ENCODE results near the gene BNIP3.

Gene BNIP3

DNA sequence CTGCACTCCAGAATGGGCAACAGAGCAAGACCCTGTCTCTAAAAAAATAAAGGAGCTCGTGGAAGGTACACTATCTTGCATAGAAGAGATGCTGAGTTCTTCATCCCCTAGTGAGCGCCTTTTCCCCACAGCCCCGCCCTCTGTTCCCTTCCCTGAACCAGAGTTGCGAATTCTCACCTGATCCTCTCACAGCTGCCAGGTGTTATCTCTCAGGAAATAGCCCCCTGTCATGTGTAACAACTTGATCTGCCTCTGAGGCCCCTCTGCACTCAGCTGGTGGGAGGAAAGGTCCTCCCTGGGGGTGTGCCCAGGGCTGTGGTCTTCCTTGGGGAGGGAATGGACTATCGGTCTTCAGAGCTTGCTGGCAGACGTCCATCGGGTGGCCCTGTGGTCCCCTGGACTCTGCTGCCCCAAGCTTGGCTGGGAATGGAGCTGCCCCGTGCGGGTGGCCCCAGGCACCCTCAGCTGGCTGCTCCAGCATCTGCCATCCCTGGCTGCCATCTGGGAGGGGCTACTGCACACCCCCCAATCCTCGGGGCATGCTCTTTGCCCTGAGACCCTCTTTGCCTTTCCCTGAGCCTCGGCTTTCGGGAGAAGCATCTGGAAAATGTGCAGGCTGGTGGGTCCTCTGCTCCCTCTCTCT, 21.7 kb upstream of the BNIP3 start:
- Histone ChIP-seq H3K4me1 (ENCODE audit: control insufficient read depth in 2 of 2, insufficient read depth in 2 of 2, low read length in 2 of 2) (no peaks in the 10 kb centered on the region), H3K36me3 (ENCODE audit: control insufficient read depth in 2 of 2, insufficient read depth in 2 of 2, low read length in 2 of 2) (no peaks in the 10 kb centered on the region), H3K9me3 (ENCODE audit: control insufficient read depth in 2 of 2, low read length in 2 of 2) (no peaks in the 10 kb centered on the region), H3K27me3 (ENCODE audit: control insufficient read depth in 2 of 2, insufficient read depth in 2 of 2, low read length in 2 of 2) (no peaks in the 10 kb centered on the region), H3K4me3 (ENCODE audit: low read length in 2 of 2) (no peak overlapping the region), H3K9ac (ENCODE audit: low read depth in 1 of 2, low read length in 2 of 2) (no peak overlapping the region), H3K27ac (ENCODE audit: low read depth in 2 of 2, low read length in 2 of 2) (no peak overlapping the region)

DNA sequence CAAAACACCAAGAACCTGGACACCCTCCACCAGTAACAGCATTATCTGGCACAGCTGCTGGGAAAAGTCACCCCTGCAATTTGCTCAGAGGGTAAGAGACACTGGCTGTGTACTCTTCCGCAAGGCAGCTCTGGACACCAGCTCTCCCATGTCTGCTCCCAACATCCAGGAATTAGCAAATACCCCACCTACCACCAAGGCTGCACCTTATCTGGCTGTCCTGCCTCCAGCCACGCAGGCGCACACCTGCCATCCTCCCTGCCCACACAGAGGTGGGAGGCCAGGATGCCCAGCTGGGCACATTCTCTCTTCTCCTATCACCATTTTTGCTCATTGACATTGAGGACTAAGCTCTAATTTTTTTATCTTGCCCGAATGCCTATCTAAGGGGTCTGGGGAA, 20.3 kb upstream of the BNIP3 start:
- no peaks in the 10 kb centered on the region for H3K27me3 ChIP-seq (ENCODE audit: control insufficient read depth in 2 of 2, insufficient read depth in 2 of 2, low read length in 2 of 2)
- H3K4me1 ChIP-seq (ENCODE audit: control insufficient read depth in 2 of 2, insufficient read depth in 2 of 2, low read length in 2 of 2), result no peaks in the 10 kb centered on the region
- H3K4me3 ChIP-seq (ENCODE audit: low read length in 2 of 2), result no peak overlapping the region
- no peak overlapping the region for H3K27ac ChIP-seq (ENCODE audit: low read depth in 2 of 2, low read length in 2 of 2)
- H3K36me3 ChIP-seq (ENCODE audit: control insufficient read depth in 2 of 2, insufficient read depth in 2 of 2, low read length in 2 of 2), result no peaks in the 10 kb centered on the region
- no peaks in the 10 kb centered on the region for H3K9me3 ChIP-seq (ENCODE audit: control insufficient read depth in 2 of 2, low read length in 2 of 2)
- H3K9ac ChIP-seq (ENCODE audit: low read depth in 1 of 2, low read length in 2 of 2), result no peak overlapping the region

DNA sequence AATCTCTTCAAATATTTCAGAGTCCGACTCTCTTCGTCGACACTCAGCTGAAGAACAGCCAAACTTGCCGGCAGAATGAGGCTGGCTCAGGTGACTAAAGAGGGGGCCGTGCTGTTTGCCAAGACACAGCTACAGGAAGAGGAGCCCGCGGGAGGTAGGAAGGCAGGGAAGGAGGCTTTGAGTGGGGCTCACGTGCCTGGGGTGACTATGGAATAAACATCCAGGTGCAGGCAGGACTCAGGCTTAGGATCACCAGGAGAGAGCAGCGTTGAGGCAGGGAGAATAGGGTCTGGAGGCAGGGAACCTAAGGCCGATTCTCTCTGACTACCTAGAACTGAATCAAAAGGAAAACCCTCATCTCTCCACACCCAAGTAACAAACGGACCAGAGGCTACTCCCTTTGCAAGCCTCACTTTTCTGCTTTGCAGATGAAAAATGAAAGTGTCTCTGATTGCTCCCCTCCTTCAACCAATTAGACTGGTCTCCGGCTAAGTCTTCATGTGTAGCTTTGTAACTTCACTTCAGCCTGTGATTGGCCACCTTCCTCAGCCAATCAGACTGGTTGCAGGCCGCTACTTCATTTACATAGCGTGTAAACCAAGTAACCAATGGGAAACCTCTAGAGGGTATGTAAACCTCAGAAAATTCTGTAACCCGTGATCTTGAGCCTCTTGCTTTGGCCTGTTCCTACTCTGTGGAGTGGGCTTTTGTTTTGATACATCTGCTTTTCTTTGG, 19.7 kb upstream of the BNIP3 start:
- no peak overlapping the region for H3K9ac ChIP-seq (ENCODE audit: low read depth in 1 of 2, low read length in 2 of 2)
- no peak overlapping the region for H3K27ac ChIP-seq (ENCODE audit: low read depth in 2 of 2, low read length in 2 of 2)
- H3K4me1 ChIP-seq (ENCODE audit: control insufficient read depth in 2 of 2, insufficient read depth in 2 of 2, low read length in 2 of 2), result no peaks in the 10 kb centered on the region
- no peaks in the 10 kb centered on the region for H3K9me3 ChIP-seq (ENCODE audit: control insufficient read depth in 2 of 2, low read length in 2 of 2)
- H3K27me3 ChIP-seq (ENCODE audit: control insufficient read depth in 2 of 2, insufficient read depth in 2 of 2, low read length in 2 of 2), result no peaks in the 10 kb centered on the region
- no peak overlapping the region for H3K4me3 ChIP-seq (ENCODE audit: low read length in 2 of 2)
- H3K36me3 ChIP-seq (ENCODE audit: control insufficient read depth in 2 of 2, insufficient read depth in 2 of 2, low read length in 2 of 2), result no peaks in the 10 kb centered on the region

DNA sequence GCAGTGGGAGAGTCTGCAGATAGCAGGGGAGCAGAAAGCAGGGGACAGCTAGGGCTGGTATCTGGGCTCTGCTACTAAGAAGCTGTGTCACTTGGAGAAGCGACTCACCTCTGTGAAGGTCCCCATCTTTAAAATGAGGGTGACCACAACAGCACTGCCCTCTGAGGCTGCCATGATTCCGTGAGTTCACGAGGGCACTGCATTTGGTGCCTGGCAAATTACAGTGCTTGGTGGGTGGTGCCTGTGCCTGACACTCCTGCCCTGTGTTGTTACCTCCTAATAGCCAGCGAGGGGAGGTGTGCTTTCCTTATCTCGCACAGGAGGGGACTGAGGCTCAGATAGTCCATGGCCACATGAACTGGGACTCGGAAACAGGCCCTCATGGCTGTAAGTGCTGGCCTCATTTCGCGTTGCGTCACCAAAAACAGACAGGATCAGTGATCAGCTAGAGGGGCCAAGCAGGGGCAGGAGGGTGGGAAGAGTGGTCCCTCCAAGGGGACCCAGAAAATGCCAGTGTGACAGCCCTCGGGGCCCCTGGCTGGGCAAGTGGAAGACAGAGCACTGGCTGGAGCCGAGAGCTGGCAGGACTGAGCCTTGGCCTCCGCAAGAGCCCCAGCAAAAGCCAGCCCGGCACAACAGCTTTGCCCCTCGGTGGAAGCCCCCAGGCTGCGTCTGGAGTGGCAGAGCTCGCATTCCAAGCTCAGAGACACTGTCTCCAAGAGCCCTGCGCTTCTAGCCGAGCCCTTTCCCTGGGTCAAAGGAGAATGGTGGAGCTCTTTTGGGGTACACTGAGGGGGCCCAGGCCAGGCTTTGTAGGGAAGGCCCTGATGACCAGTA, 17.3 kb upstream of the BNIP3 start:
- no peaks in the 10 kb centered on the region for H3K27me3 ChIP-seq (ENCODE audit: control insufficient read depth in 2 of 2, insufficient read depth in 2 of 2, low read length in 2 of 2)
- H3K4me1 ChIP-seq (ENCODE audit: control insufficient read depth in 2 of 2, insufficient read depth in 2 of 2, low read length in 2 of 2), result no peaks in the 10 kb centered on the region
- no peak overlapping the region for H3K27ac ChIP-seq (ENCODE audit: low read depth in 2 of 2, low read length in 2 of 2)
- H3K4me3 ChIP-seq (ENCODE audit: low read length in 2 of 2), result no peak overlapping the region
- H3K9ac ChIP-seq (ENCODE audit: low read depth in 1 of 2, low read length in 2 of 2), result no peak overlapping the region
- H3K9me3 ChIP-seq (ENCODE audit: control insufficient read depth in 2 of 2, low read length in 2 of 2), result no peaks in the 10 kb centered on the region
- no peaks in the 10 kb centered on the region for H3K36me3 ChIP-seq (ENCODE audit: control insufficient read depth in 2 of 2, insufficient read depth in 2 of 2, low read length in 2 of 2)

DNA sequence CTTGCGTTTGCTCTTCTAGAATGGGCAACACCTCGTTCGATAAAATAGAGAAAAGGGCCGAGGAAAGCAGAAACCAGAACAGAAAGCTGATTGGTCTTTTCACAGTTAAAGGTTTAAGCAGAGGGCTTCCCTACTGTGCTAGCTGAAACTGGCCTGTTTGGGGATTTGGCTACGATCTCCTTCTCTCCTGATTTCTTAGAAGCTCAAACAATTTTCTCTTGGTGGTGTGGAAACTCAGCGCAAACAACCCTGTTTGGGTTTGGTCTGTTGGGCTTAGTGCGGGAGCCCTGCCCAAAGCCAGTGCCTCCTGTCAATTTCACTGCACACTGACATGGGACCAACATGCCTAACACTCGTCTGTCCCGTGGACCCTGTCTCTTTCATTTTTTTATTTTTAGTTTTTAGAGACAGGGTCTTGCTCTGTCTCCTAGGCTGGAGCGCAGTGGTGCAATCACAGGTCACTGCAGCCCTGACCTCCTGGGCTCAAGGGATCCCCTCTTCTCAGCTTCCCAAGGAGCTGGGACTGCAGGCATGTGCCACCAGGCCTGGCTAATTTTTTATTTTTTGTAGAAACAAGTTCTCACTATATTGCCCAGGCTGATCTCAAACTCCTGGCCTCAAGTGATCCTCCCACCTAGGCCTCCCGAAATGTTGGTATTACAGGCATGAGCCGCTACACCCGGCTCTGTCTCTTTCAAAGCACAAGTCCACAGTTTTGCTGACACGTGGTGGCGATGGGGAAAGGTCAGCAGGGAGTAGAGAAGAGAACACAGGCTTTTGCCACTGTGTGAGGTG, 16.5 kb upstream of the BNIP3 start:
- Histone ChIP-seq H3K27me3 (ENCODE audit: control insufficient read depth in 2 of 2, insufficient read depth in 2 of 2, low read length in 2 of 2) (no peaks in the 10 kb centered on the region), H3K4me1 (ENCODE audit: control insufficient read depth in 2 of 2, insufficient read depth in 2 of 2, low read length in 2 of 2) (no peaks in the 10 kb centered on the region), H3K9me3 (ENCODE audit: control insufficient read depth in 2 of 2, low read length in 2 of 2) (no peaks in the 10 kb centered on the region), H3K36me3 (ENCODE audit: control insufficient read depth in 2 of 2, insufficient read depth in 2 of 2, low read length in 2 of 2) (no peaks in the 10 kb centered on the region), H3K27ac (ENCODE audit: low read depth in 2 of 2, low read length in 2 of 2) (no peak overlapping the region), H3K4me3 (ENCODE audit: low read length in 2 of 2) (no peak overlapping the region), H3K9ac (ENCODE audit: low read depth in 1 of 2, low read length in 2 of 2) (no peak overlapping the region)

DNA sequence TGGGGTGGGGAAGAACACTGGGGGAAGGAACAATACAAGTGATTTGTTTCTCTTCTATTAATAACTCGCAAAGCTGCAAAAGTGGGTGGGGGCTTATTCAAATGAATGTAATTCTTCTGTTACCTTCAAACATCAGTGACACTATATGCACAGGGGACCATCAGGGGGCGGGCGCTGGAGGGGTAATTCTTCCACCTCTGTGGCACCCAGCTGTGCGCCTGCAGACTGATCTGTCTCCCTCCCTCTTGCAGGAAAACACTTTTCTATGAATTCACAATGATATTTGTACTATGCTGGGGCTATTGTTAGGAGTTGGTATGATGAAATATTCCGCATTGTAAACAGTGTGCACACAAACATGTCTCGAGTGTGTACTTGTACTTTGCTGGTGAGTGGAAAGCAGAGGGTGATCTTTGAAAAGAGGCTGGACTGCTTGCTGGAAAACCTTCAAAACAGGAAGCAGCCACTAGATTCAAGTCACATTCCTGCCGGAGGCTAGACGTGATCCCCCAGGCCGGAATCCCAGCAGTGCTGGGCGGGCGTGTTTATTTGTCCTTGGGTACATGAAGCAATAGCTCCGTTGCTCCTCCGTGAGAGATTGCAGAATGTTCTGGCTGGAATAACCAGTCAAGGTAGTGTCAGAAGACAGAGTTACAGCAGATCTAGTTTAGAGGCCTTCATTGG, 15.8 kb upstream of the BNIP3 start:
- H3K4me1 ChIP-seq (ENCODE audit: control insufficient read depth in 2 of 2, insufficient read depth in 2 of 2, low read length in 2 of 2), result no peaks in the 10 kb centered on the region
- no peaks in the 10 kb centered on the region for H3K9me3 ChIP-seq (ENCODE audit: control insufficient read depth in 2 of 2, low read length in 2 of 2)
- no peak overlapping the region for H3K27ac ChIP-seq (ENCODE audit: low read depth in 2 of 2, low read length in 2 of 2)
- no peaks in the 10 kb centered on the region for H3K36me3 ChIP-seq (ENCODE audit: control insufficient read depth in 2 of 2, insufficient read depth in 2 of 2, low read length in 2 of 2)
- no peak overlapping the region for H3K4me3 ChIP-seq (ENCODE audit: low read length in 2 of 2)
- no peaks in the 10 kb centered on the region for H3K27me3 ChIP-seq (ENCODE audit: control insufficient read depth in 2 of 2, insufficient read depth in 2 of 2, low read length in 2 of 2)
- no peak overlapping the region for H3K9ac ChIP-seq (ENCODE audit: low read depth in 1 of 2, low read length in 2 of 2)

DNA sequence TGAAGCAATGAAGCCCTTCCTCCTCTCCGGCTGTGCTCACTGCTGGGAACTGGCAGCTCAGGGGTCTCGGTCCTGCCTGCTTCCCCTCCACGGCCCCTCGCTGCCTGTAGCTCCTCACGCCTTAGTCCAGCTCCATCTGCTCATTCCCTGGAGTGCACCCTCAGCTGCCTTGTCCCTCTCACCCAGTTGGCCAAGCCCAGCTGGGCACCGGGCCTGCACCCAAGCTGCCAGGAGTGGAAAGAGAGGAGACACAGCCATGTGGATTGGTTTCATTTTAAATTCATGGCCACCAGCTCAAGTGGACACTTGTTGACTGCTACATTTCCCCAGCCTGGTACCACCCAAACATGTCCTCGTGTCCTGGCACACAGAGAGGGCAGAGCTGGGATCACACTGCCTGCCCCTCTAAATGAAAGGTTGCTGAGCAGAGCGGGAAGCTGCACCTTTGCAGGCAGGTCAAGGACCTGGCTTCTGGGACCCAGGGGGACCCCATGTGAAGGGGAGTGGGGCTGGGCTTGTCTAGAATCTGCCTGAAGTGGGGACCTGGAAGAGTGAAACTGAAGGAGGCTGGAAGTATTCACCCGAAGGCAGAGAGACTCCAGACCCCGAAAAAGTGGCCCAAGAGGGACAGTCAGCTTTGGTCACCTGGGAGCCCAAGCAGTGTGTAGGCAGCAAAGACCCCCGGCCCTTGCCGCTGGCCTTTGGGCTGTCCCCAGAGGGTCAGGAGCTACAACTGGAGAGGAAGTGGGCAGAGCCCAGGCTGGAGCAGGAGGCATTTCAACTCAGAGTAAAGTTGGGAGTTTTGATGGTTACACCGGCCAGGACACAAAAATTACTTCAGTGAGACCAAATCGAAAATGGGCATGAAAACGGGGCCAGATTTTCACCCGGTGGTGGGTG, 15.0 kb upstream of the BNIP3 start:
- Histone ChIP-seq H3K27ac (ENCODE audit: low read depth in 2 of 2, low read length in 2 of 2) (no peak overlapping the region), H3K9me3 (ENCODE audit: control insufficient read depth in 2 of 2, low read length in 2 of 2) (no peaks in the 10 kb centered on the region), H3K4me1 (ENCODE audit: control insufficient read depth in 2 of 2, insufficient read depth in 2 of 2, low read length in 2 of 2) (no peaks in the 10 kb centered on the region), H3K27me3 (ENCODE audit: control insufficient read depth in 2 of 2, insufficient read depth in 2 of 2, low read length in 2 of 2) (no peaks in the 10 kb centered on the region), H3K9ac (ENCODE audit: low read depth in 1 of 2, low read length in 2 of 2) (no peak overlapping the region), H3K36me3 (ENCODE audit: control insufficient read depth in 2 of 2, insufficient read depth in 2 of 2, low read length in 2 of 2) (no peaks in the 10 kb centered on the region), H3K4me3 (ENCODE audit: low read length in 2 of 2) (no peak overlapping the region)

DNA sequence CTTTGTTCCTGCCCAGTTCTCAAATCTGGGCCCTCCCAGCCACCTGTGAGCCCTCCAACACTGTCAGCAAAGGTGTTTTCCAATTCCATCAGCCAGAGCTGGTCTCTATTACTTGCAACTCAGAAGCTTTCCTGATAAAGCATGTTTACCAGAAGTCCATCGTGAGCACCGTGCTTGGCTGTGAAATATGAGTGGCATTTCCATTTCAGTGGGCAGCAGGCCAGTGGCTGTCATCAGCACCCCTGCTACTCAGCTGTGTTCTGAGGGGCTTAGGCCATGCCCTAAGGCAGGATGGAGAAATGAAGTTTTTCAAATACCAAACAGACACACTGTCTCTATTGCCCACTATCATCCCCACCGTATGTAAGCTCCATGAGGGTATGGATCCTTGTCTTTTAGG, 12.7 kb upstream of the BNIP3 start:
- H3K27ac ChIP-seq (ENCODE audit: low read depth in 2 of 2, low read length in 2 of 2), result no peak overlapping the region
- no peak overlapping the region for H3K9ac ChIP-seq (ENCODE audit: low read depth in 1 of 2, low read length in 2 of 2)
- H3K4me3 ChIP-seq (ENCODE audit: low read length in 2 of 2), result no peak overlapping the region
- H3K9me3 ChIP-seq (ENCODE audit: control insufficient read depth in 2 of 2, low read length in 2 of 2), result no peaks in the 10 kb centered on the region
- H3K36me3 ChIP-seq (ENCODE audit: control insufficient read depth in 2 of 2, insufficient read depth in 2 of 2, low read length in 2 of 2), result no peaks in the 10 kb centered on the region
- no peaks in the 10 kb centered on the region for H3K27me3 ChIP-seq (ENCODE audit: control insufficient read depth in 2 of 2, insufficient read depth in 2 of 2, low read length in 2 of 2)
- H3K4me1 ChIP-seq (ENCODE audit: control insufficient read depth in 2 of 2, insufficient read depth in 2 of 2, low read length in 2 of 2), result no peaks in the 10 kb centered on the region

DNA sequence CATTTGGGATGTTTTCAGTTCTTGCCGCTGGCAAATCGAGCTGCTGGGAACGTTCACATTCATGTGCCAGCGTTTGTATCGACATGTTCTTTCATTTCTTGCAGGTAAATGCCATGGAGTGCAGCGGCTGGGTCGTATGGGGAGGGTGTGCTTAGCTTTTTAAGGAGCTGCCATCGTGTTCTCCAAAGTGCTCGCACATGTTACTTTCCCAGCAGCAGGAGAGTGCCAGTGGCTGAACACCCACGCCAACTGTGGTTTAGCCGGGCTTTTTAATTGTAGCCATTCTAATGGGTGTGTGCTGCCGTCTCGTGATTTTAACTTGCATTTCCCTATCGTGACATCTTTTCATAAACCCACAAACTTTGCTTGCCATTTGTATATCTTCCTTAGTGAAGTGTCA, 11.6 kb upstream of the BNIP3 start:
- no peak overlapping the region for H3K9ac ChIP-seq (ENCODE audit: low read depth in 1 of 2, low read length in 2 of 2)
- no peaks in the 10 kb centered on the region for H3K36me3 ChIP-seq (ENCODE audit: control insufficient read depth in 2 of 2, insufficient read depth in 2 of 2, low read length in 2 of 2)
- no peaks in the 10 kb centered on the region for H3K9me3 ChIP-seq (ENCODE audit: control insufficient read depth in 2 of 2, low read length in 2 of 2)
- no peaks in the 10 kb centered on the region for H3K27me3 ChIP-seq (ENCODE audit: control insufficient read depth in 2 of 2, insufficient read depth in 2 of 2, low read length in 2 of 2)
- H3K4me3 ChIP-seq (ENCODE audit: low read length in 2 of 2), result no peak overlapping the region
- H3K4me1 ChIP-seq (ENCODE audit: control insufficient read depth in 2 of 2, insufficient read depth in 2 of 2, low read length in 2 of 2), result no peaks in the 10 kb centered on the region
- H3K27ac ChIP-seq (ENCODE audit: low read depth in 2 of 2, low read length in 2 of 2), result no peak overlapping the region
